ENCODE results near the gene LAP3.
A peak's percentile ranks its signal among the peaks of the same experiment; 100 is the strongest.
"Not testable (repeated sequence)": the region's sequence is repeated elsewhere in the genome, so short reads cannot be mapped to it uniquely, and the experiment has no call there.

Gene LAP3

GRCh38 chr4:17561195-17561909 is 15.6 kb upstream of the LAP3 start:
- Histone ChIP-seq H3K4me1 (ENCODE audit: control insufficient read depth, insufficient read depth, low read length) (no peaks in the 10 kb centered on the region), H3K9me3 (ENCODE audit: control insufficient read depth, insufficient read depth, low read length) (no peaks in the 10 kb centered on the region), H3K27me3 (ENCODE audit: control insufficient read depth, insufficient read depth, low read length) (no peaks in the 10 kb centered on the region), H3K4me3 (ENCODE audit: low read length) (no peak overlapping the region), H3K27ac (ENCODE audit: low read length) (no peak overlapping the region), H3K36me3 (ENCODE audit: control insufficient read depth, insufficient read depth, low read length) (no peaks in the 10 kb centered on the region)
- WGBS (ENCODE audit: insufficient coverage, insufficient read length) = no CpG with 5 or more reads among the region's 8 CpGs
- DNase-seq (ENCODE audit: low read depth, low spot score) = no peak

- Histone ChIP-seq H3K9me3 (ENCODE audit: control insufficient read depth, insufficient read depth, low read length) (no peaks in the 10 kb centered on the region), H3K27ac (ENCODE audit: low read length) (no peak overlapping the region), H3K4me1 (ENCODE audit: control insufficient read depth, insufficient read depth, low read length) (no peaks in the 10 kb centered on the region), H3K4me3 (ENCODE audit: low read length) (no peak overlapping the region), H3K36me3 (ENCODE audit: control insufficient read depth, insufficient read depth, low read length) (no peaks in the 10 kb centered on the region), H3K27me3 (ENCODE audit: control insufficient read depth, insufficient read depth, low read length) (no peaks in the 10 kb centered on the region)
- WGBS (ENCODE audit: insufficient coverage, insufficient read length) = no CpG with 5 or more reads among the region's 1 CpG
- no peak for DNase-seq (ENCODE audit: low read depth, low spot score)
Measured at GRCh38 chr4:17562157-17562556, 14.8 kb upstream of the LAP3 start.

GRCh38 chr4:17565846-17566245 is 11.2 kb upstream of the LAP3 start:
- Histone ChIP-seq H3K27me3 (ENCODE audit: control insufficient read depth, insufficient read depth, low read length) (no peaks in the 10 kb centered on the region), H3K4me3 (ENCODE audit: low read length) (no peak overlapping the region), H3K27ac (ENCODE audit: low read length) (no peak overlapping the region), H3K36me3 (ENCODE audit: control insufficient read depth, insufficient read depth, low read length) (no peaks in the 10 kb centered on the region), H3K9me3 (ENCODE audit: control insufficient read depth, insufficient read depth, low read length) (no peaks in the 10 kb centered on the region), H3K4me1 (ENCODE audit: control insufficient read depth, insufficient read depth, low read length) (no peaks in the 10 kb centered on the region)
- no peak for DNase-seq (ENCODE audit: low read depth, low spot score)
- no CpG with 5 or more reads among the region's 3 CpGs for WGBS (ENCODE audit: insufficient coverage, insufficient read length)

GRCh38 chr4:17567271-17567670 is 9.7 kb upstream of the LAP3 start:
- H3K27ac ChIP-seq (ENCODE audit: low read length) = no peak overlapping the region
- no peaks in the 10 kb centered on the region for H3K9me3 ChIP-seq (ENCODE audit: control insufficient read depth, insufficient read depth, low read length)
- no peak overlapping the region for H3K4me3 ChIP-seq (ENCODE audit: low read length)
- H3K27me3 ChIP-seq (ENCODE audit: control insufficient read depth, insufficient read depth, low read length) = no peaks in the 10 kb centered on the region
- DNase-seq (ENCODE audit: low read depth, low spot score) = no peak
- H3K36me3 ChIP-seq (ENCODE audit: control insufficient read depth, insufficient read depth, low read length) = no peaks in the 10 kb centered on the region
- no peaks in the 10 kb centered on the region for H3K4me1 ChIP-seq (ENCODE audit: control insufficient read depth, insufficient read depth, low read length)
- no CpG with 5 or more reads among the region's 2 CpGs for WGBS (ENCODE audit: insufficient coverage, insufficient read length)

- no CpG with 5 or more reads among the region's 4 CpGs for WGBS (ENCODE audit: insufficient coverage, insufficient read length)
Measured at GRCh38 chr4:17574206-17574605, 2.8 kb upstream of the LAP3 start.

GRCh38 chr4:17575177-17575576 is 1.8 kb upstream of the LAP3 start:
- not testable (repeated sequence) for H3K27me3 ChIP-seq (ENCODE audit: control insufficient read depth, insufficient read depth, low read length); H3K9me3 ChIP-seq (ENCODE audit: control insufficient read depth, insufficient read depth, low read length); H3K36me3 ChIP-seq (ENCODE audit: control insufficient read depth, insufficient read depth, low read length); H3K4me1 ChIP-seq (ENCODE audit: control insufficient read depth, insufficient read depth, low read length); H3K4me3 ChIP-seq (ENCODE audit: low read length); H3K27ac ChIP-seq (ENCODE audit: low read length); DNase-seq (ENCODE audit: low read depth, low spot score)
- no CpG with 5 or more reads among the region's 12 CpGs for WGBS (ENCODE audit: insufficient coverage, insufficient read length)

More at GRCh38 chr4:17574206-17574605, 2.8 kb upstream of the LAP3 start:
- Histone ChIP-seq H3K27me3 (ENCODE audit: control insufficient read depth, insufficient read depth, low read length) (no peaks in the 10 kb centered on the region), H3K27ac (ENCODE audit: low read length) (no peak overlapping the region), H3K36me3 (ENCODE audit: control insufficient read depth, insufficient read depth, low read length) (no peaks in the 10 kb centered on the region), H3K4me3 (ENCODE audit: low read length) (no peak overlapping the region), H3K9me3 (ENCODE audit: control insufficient read depth, insufficient read depth, low read length) (no peaks in the 10 kb centered on the region), H3K4me1 (ENCODE audit: control insufficient read depth, insufficient read depth, low read length) (peaks cover 3% of the 10 kb centered on the region)
- DNase-seq (ENCODE audit: low read depth, low spot score) = no peak

- Histone ChIP-seq H3K27me3 (ENCODE audit: control insufficient read depth, insufficient read depth, low read length) (no peaks in the 10 kb centered on the region), H3K4me1 (ENCODE audit: control insufficient read depth, insufficient read depth, low read length) (peaks cover 3% of the 10 kb centered on the region), H3K9me3 (ENCODE audit: control insufficient read depth, insufficient read depth, low read length) (no peaks in the 10 kb centered on the region), H3K27ac (ENCODE audit: low read length) (no peak overlapping the region), H3K4me3 (ENCODE audit: low read length) (peak overlapping the region; percentile 64; the same call in 1 of the 2 replicates), H3K36me3 (ENCODE audit: control insufficient read depth, insufficient read depth, low read length) (no peaks in the 10 kb centered on the region)
- WGBS (ENCODE audit: insufficient coverage, insufficient read length) = no CpG with 5 or more reads among the region's 33 CpGs
- no peak for DNase-seq (ENCODE audit: low read depth, low spot score)
Measured at GRCh38 chr4:17577665-17578481, 875 bp downstream of the LAP3 start.

GRCh38 chr4:17578482-17578891 is 1.5 kb downstream of the LAP3 start:
- no peak for DNase-seq (ENCODE audit: low read depth, low spot score)
- Histone ChIP-seq H3K4me3 (ENCODE audit: low read length) (no peak overlapping the region), H3K27me3 (ENCODE audit: control insufficient read depth, insufficient read depth, low read length) (no peaks in the 10 kb centered on the region), H3K36me3 (ENCODE audit: control insufficient read depth, insufficient read depth, low read length) (0 out of 2 replicates have a peak, but pooled peaks cover under 1% of the 10 kb centered on the region), H3K4me1 (ENCODE audit: control insufficient read depth, insufficient read depth, low read length) (peaks cover 3% of the 10 kb centered on the region), H3K9me3 (ENCODE audit: control insufficient read depth, insufficient read depth, low read length) (no peaks in the 10 kb centered on the region), H3K27ac (ENCODE audit: low read length) (no peak overlapping the region)
- no CpG with 5 or more reads among the region's 6 CpGs for WGBS (ENCODE audit: insufficient coverage, insufficient read length)

- Histone ChIP-seq H3K36me3 (ENCODE audit: control insufficient read depth, insufficient read depth, low read length) (peaks cover 10% of the 10 kb centered on the region), H3K4me1 (ENCODE audit: control insufficient read depth, insufficient read depth, low read length) (peaks cover 3% of the 10 kb centered on the region), H3K27ac (ENCODE audit: low read length) (no peak overlapping the region), H3K9me3 (ENCODE audit: control insufficient read depth, insufficient read depth, low read length) (no peaks in the 10 kb centered on the region), H3K4me3 (ENCODE audit: low read length) (no peak overlapping the region), H3K27me3 (ENCODE audit: control insufficient read depth, insufficient read depth, low read length) (no peaks in the 10 kb centered on the region)
- no CpG with 5 or more reads among the region's 7 CpGs for WGBS (ENCODE audit: insufficient coverage, insufficient read length)
- no peak for DNase-seq (ENCODE audit: low read depth, low spot score)
Measured at GRCh38 chr4:17580969-17581368, 4.0 kb downstream of the LAP3 start.

GRCh38 chr4:17583276-17583675 is 6.3 kb downstream of the LAP3 start:
- Histone ChIP-seq H3K9me3 (ENCODE audit: control insufficient read depth, insufficient read depth, low read length) (no peaks in the 10 kb centered on the region), H3K36me3 (ENCODE audit: control insufficient read depth, insufficient read depth, low read length) (peaks cover 13% of the 10 kb centered on the region), H3K27me3 (ENCODE audit: control insufficient read depth, insufficient read depth, low read length) (no peaks in the 10 kb centered on the region), H3K27ac (ENCODE audit: low read length) (no peak overlapping the region), H3K4me3 (ENCODE audit: low read length) (no peak overlapping the region), H3K4me1 (ENCODE audit: control insufficient read depth, insufficient read depth, low read length) (peaks cover 1% of the 10 kb centered on the region; the same call in 1 of the 2 replicates)
- WGBS (ENCODE audit: insufficient coverage, insufficient read length) = no CpG with 5 or more reads among the region's 9 CpGs
- no peak for DNase-seq (ENCODE audit: low read depth, low spot score)

Measured in iPS DF 6.9 (cell line).